ENCODE results near the gene SLC27A5. TPM values are rescaled to one million over a fixed set of nuclear protein-coding genes. Genes with fewer than 3 reads are reported as not detected.

Gene SLC27A5
- total RNA-seq, 1 experiment from 2014 or later: 17.1 TPM

- Mint-ChIP-seq H3K9me3 (no peaks in the 10 kb centered on the region), H3K36me3 (ENCODE audit: insufficient read depth in 1 of 3, low read depth in 3 of 3) (peaks cover 2 to 19% (median 2%) of the 10 kb centered on the region in 3 experiments), H3K4me1 (peaks cover 9 to 13% of the 10 kb centered on the region in 2 experiments), H3K4me3 (peak overlapping the region; percentile 88 to 94), H3K27me3 (ENCODE audit: low read depth) (no peaks in the 10 kb centered on the region; the same call in 1 of the 2 replicates), H3K27ac (peak overlapping the region in 1 of 3 experiments; percentile 73; a peak in 2 of 7 replicates)
- H3K4me2 ChIP-seq (ENCODE audit: insufficient read depth, insufficient read length, low read length): peak overlapping the region; percentile 43
- no peaks in the 10 kb centered on the region for H3K9me3 ChIP-seq (ENCODE audit: control insufficient read depth, low read depth, low read length)
- no peak overlapping the region for H3K18ac ChIP-seq (ENCODE audit: insufficient read length, low read depth, low read length)
- H3K56ac ChIP-seq (ENCODE audit: insufficient read length, low read depth, low read length): no peak overlapping the region
- H3K23ac ChIP-seq (ENCODE audit: insufficient read length, low read depth, low read length): no peak overlapping the region
- no peak overlapping the region for H4K5ac ChIP-seq (ENCODE audit: insufficient read length, low read depth, low read length)
- TF ChIP-seq CTCF (conservative IDR thresholded peaks at IDR 0.05): no peak
- H2BK12ac ChIP-seq (ENCODE audit: insufficient read length, low read depth, low read length): no peak overlapping the region
- H4K91ac ChIP-seq (ENCODE audit: insufficient read length, low read depth, low read length): no peak overlapping the region
- H4K8ac ChIP-seq (replicated peaks; ENCODE audit: insufficient read length, low read depth, low read length): no peak overlapping the region
- H2BK20ac ChIP-seq (ENCODE audit: low read depth, low read length, poor library complexity, severe bottlenecking): no peak overlapping the region
- no peak overlapping the region for H2BK15ac ChIP-seq (ENCODE audit: low read depth, low read length)
- peaks cover 7% of the 10 kb centered on the region for H3K23me2 ChIP-seq (ENCODE audit: insufficient read length, low read depth, low read length, poor library complexity, severe bottlenecking)
- H3K4me1 ChIP-seq (ENCODE audit: insufficient read depth, low read length): no peaks in the 10 kb centered on the region
- H3K14ac ChIP-seq (ENCODE audit: insufficient read depth, low read length): no peak overlapping the region
- H3T11ph ChIP-seq (ENCODE audit: low read length): no peak overlapping the region
- no peak overlapping the region for H2BK120ac ChIP-seq (ENCODE audit: low read depth, low read length, poor library complexity, severe bottlenecking)
- no CpG with 5 or more reads among the region's 15 CpGs for WGBS (ENCODE audit: extremely low coverage, insufficient read length, low lambda C conversion rate)
- no peaks in the 10 kb centered on the region for H4K20me1 ChIP-seq (ENCODE audit: control insufficient read depth, insufficient read depth, insufficient read length)
- no peaks in the 10 kb centered on the region for H3K79me2 ChIP-seq (ENCODE audit: insufficient read depth, low read length)
- H3K4ac ChIP-seq (ENCODE audit: low read depth, low read length): no peak overlapping the region
- no peak overlapping the region for H3K27ac ChIP-seq (ENCODE audit: insufficient read length, low read depth, low read length)
- H3K27me3 ChIP-seq (ENCODE audit: insufficient read depth, low read length): no peaks in the 10 kb centered on the region
- H3K79me1 ChIP-seq (ENCODE audit: insufficient read depth, low read depth, low read length, poor library complexity, severe bottlenecking): no peaks in the 10 kb centered on the region
- no peak overlapping the region for H2BK5ac ChIP-seq (ENCODE audit: insufficient read length, low read length)
- peak; percentile 33 for DNase-seq
- no peak overlapping the region for H2AK5ac ChIP-seq (ENCODE audit: insufficient read length, low read length)
- H2AFZ ChIP-seq (ENCODE audit: low read length): no peak overlapping the region
- no peak overlapping the region for H3K9ac ChIP-seq (ENCODE audit: extremely low read depth, insufficient read length, low read length)
Observed at GRCh38 chr19:58477130-58477529, 34.7 kb downstream of the SLC27A5 start.
